Gastrocnemius medialis (tissue), 4 donors: ENCODE results near the gene VPREB3. TPM values are rescaled to one million over a fixed set of nuclear protein-coding genes. Genes with fewer than 3 reads are reported as not detected.

Source experiments
- ATAC-seq, 2 donors: fragments of 150-250 bp; one replicate each; pipeline ENCODE4 v1.9.1; 2016
- DNase-seq, 2 donors: peaks; one replicate each; pipeline ENCODE4 v3.0.0-alpha.2; 2019
- H3K27ac ChIP-seq, 4 donors: fragments of 200-600 bp; sonication (generic); 1 replicate in 1 of 4; 2 replicates in 3 of 4; pipeline ENCODE4 v1.5.1; 2016 to 2018; ENCODE audit warnings: mild to moderate bottlenecking in 2 of 4, moderate library complexity in 1 of 4
- H3K27me3 ChIP-seq, 3 donors: fragments of 200-600 bp; sonication (generic) in 2 of 3; 1 replicate in 1 of 3; 2 replicates in 2 of 3; pipeline versions ENCODE4 v1.5.1 to v1.6.0; 2016 to 2019; ENCODE audit warnings: mild to moderate bottlenecking in 1 of 3, moderate library complexity in 1 of 3
- H3K36me3 ChIP-seq, 2 donors: fragments of 200-600 bp; sonication (generic) in 1 of 2; one replicate each; pipeline ENCODE4 v1.5.1; 2017 to 2018
- H3K4me1 ChIP-seq, 2 donors: fragments of 200-600 bp; sonication (generic) in 1 of 2; one replicate each; pipeline ENCODE4 v1.5.1; 2016 to 2017; ENCODE audit warnings: mild to moderate bottlenecking in 2 of 2
- H3K4me3 ChIP-seq, 4 donors: fragments of 200-600 bp; sonication (generic) in 3 of 4; 1 replicate in 1 of 4; 2 replicates in 3 of 4; pipeline ENCODE4 v1.5.1; 2016 to 2019; ENCODE audit warnings: mild to moderate bottlenecking in 2 of 4
- H3K9me3 ChIP-seq, 3 donors: fragments of 200-600 bp; sonication (generic) in 2 of 3; 1 replicate in 1 of 3; 2 replicates in 2 of 3; pipeline ENCODE4 v1.5.1; 2016 to 2019
- CTCF ChIP-seq, 5 experiments: fragments of 450-650 bp in 3 of 5; fragments of 200-600 bp in 2 of 5; sonication (generic) in 2 of 5; IDR thresholded peaks in 4 of 5; conservative IDR thresholded peaks in 1 of 5; 1 replicate in 4 of 5; 2 replicates in 1 of 5; pipeline ENCODE4 v1.5.1; 2016 to 2019; ENCODE audit warnings: antibody characterized with exemption in 5 of 5, mild to moderate bottlenecking in 3 of 5, moderate library complexity in 3 of 5
- POLR2A ChIP-seq, 2 donors: fragments of 450-650 bp; IDR thresholded peaks; one replicate each; pipeline ENCODE4 v1.6.1; 2017; ENCODE audit warnings: antibody characterized with exemption in 2 of 2, mild to moderate bottlenecking in 2 of 2, moderate library complexity in 2 of 2
- in situ Hi-C, 4 donors: fragments of 200-750 bp; cut with MboI; loops; one replicate each; pipeline versions ENCODE4 v1.15.0 to v1.8.0; 2017; ENCODE audit warnings: low sequenced_read_pairs in 4 of 4
- intact Hi-C: fragments of 100-400 bp; cut with DNase I; formaldehyde crosslinking; loops from one replicate; pipeline ENCODE4 v1.15.1; 2023; ENCODE audit warnings: low total_unique reads
- total RNA-seq, 4 donors: library from RNA; depleted of rRNA; stranded (reverse); fragments of >200 nt; gene quantifications; one replicate each; pipeline versions ENCODE4 v1.1.0 to v1.2.3, GENCODE V29; 2016

Gene VPREB3
- total RNA-seq, 4 donors from 2014 or later = 1.1 TPM; not detected in 3

- ATAC-seq (no peak), DNase-seq (no peak)
- Histone ChIP-seq H3K36me3 (no peaks in the 10 kb centered on the region), H3K4me3 (no peak overlapping the region), H3K4me1 (no peaks in the 10 kb centered on the region), H3K9me3 (no peaks in the 10 kb centered on the region), H3K27ac (no peak overlapping the region), H3K27me3 (no peaks in the 10 kb centered on the region)
- intact Hi-C loops (no loop called here), in situ Hi-C loops (loop anchor here in 1 of 4 donors (5.0 kb wide), 1 partner anchor 67 kb away; no protein-coding TSS in a partner anchor)
- no peak for TF ChIP-seq POLR2A (IDR thresholded peaks at IDR 0.05)
- no peak for TF ChIP-seq CTCF (IDR thresholded peaks at IDR 0.05 in 4 of 5, conservative IDR thresholded peaks at IDR 0.05 in 1 of 5)
Measured at GRCh38 chr22:23780146-23780748, 26.0 kb upstream of the VPREB3 start.

GRCh38 chr22:23779731-23780130 is 25.5 kb upstream of the VPREB3 start:
- no peaks in the 10 kb centered on the region for H3K27me3 ChIP-seq
- TF ChIP-seq POLR2A (IDR thresholded peaks at IDR 0.05) = no peak
- no peak for TF ChIP-seq CTCF (IDR thresholded peaks at IDR 0.05 in 4 of 5, conservative IDR thresholded peaks at IDR 0.05 in 1 of 5)
- DNase-seq (no peak), ATAC-seq (no peak)
- no peaks in the 10 kb centered on the region for H3K36me3 ChIP-seq
- in situ Hi-C loops (loop anchor here in 2 of 4 donors (5.0 to 10.0 kb wide), 2 partner anchors 65 to 68 kb away; no protein-coding TSS in a partner anchor), intact Hi-C loops (no loop called here)
- H3K27ac ChIP-seq = no peak overlapping the region
- H3K4me1 ChIP-seq = no peaks in the 10 kb centered on the region
- no peak overlapping the region for H3K4me3 ChIP-seq
- no peaks in the 10 kb centered on the region for H3K9me3 ChIP-seq

GRCh38 chr22:23779083-23779482 is 24.9 kb upstream of the VPREB3 start:
- intact Hi-C loops = no loop called here
- in situ Hi-C loops = loop anchor here in 1 of 4 donors (10.0 kb wide), 1 partner anchor 66 kb away; no protein-coding TSS in a partner anchor
- Histone ChIP-seq H3K4me1 (no peaks in the 10 kb centered on the region), H3K27ac (no peak overlapping the region), H3K4me3 (no peak overlapping the region), H3K36me3 (no peaks in the 10 kb centered on the region), H3K9me3 (no peaks in the 10 kb centered on the region), H3K27me3 (no peaks in the 10 kb centered on the region)
- TF ChIP-seq POLR2A (IDR thresholded peaks at IDR 0.05) (no peak), CTCF (IDR thresholded peaks at IDR 0.05 in 4 of 5, conservative IDR thresholded peaks at IDR 0.05 in 1 of 5) (no peak)
- no peak for ATAC-seq
- DNase-seq = no peak

- in situ Hi-C loops (loop anchor here in 1 of 4 donors (10.0 kb wide), 1 partner anchor 66 kb away; no protein-coding TSS in a partner anchor), intact Hi-C loops (no loop called here)
- H3K9me3 ChIP-seq = no peaks in the 10 kb centered on the region
- ATAC-seq = no peak
- no peak for TF ChIP-seq POLR2A (IDR thresholded peaks at IDR 0.05)
- TF ChIP-seq CTCF (IDR thresholded peaks at IDR 0.05 in 4 of 5, conservative IDR thresholded peaks at IDR 0.05 in 1 of 5) = no peak
- no peaks in the 10 kb centered on the region for H3K4me1 ChIP-seq
- no peaks in the 10 kb centered on the region for H3K27me3 ChIP-seq
- no peak overlapping the region for H3K4me3 ChIP-seq
- no peak overlapping the region for H3K27ac ChIP-seq
- no peaks in the 10 kb centered on the region for H3K36me3 ChIP-seq
- no peak for DNase-seq
Measured at GRCh38 chr22:23778577-23778900, 24.3 kb upstream of the VPREB3 start.
